Suprapubic skin (tissue), 4 donors: Measurements from ENCODE around the gene PRDM7.

Source experiments
- EP300 ChIP-seq: sonication (generic); formaldehyde crosslinking; IDR thresholded peaks from one replicate; pipeline ENCODE4 v1.6.1; 2017; ENCODE audit warnings: antibody characterized with exemption
- POLR2A ChIP-seq, 2 donors: fragments of 450-650 bp; IDR thresholded peaks; one replicate each; pipeline ENCODE4 v1.6.1; 2017; ENCODE audit warnings: antibody characterized with exemption in 2 of 2, mild to moderate bottlenecking in 2 of 2, moderate library complexity in 2 of 2
- POLR2AphosphoS5 ChIP-seq, 3 donors: sonication (generic); formaldehyde crosslinking; IDR thresholded peaks; one replicate each; pipeline ENCODE4 v1.6.1; 2017; ENCODE audit warnings: antibody characterized with exemption in 3 of 3
- TF ChIP-seq, protein P1 (sequence below), 2 donors: fragments of 200-600 bp in 1 of 2; fragments of 450-650 bp in 1 of 2; sonication (generic) in 1 of 2; IDR thresholded peaks; one replicate each; pipeline ENCODE4 v1.5.1; 2016 to 2019; ENCODE audit warnings: antibody characterized with exemption in 2 of 2, mild to moderate bottlenecking in 1 of 2, moderate library complexity in 1 of 2

DNA sequence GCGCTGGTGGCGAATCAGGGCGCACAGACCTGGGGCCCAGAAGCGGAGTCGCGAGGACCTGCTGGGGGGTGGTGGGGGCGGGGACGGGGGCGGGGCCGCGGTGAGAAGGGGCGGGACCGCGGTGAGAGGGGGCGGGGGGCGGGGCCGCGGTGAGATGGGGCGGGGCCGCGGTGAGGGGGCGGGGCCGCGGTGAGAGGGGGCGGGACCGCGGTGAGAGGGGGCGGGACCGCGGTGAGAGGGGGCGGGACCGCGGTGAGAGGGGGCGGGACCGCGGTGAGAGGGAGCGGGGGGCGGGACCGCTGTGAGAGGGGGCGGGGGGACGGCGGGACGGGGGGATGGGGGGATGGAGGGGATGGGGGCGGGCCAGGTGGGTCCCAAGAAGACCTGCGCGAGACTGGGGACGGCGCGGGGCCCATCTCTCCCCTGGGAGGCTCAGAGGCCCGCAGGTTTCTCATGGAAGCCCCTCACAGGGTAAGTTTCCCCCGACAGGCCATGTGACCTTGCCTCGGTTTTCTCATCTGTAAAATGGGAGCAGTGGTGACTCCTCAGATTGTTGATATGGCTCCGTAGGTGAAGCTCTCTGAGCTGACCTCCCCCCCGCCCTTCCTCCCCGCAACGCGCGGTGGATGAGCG is 29.3 kb downstream of the PRDM7 start:
- TF ChIP-seq, protein P1, sequence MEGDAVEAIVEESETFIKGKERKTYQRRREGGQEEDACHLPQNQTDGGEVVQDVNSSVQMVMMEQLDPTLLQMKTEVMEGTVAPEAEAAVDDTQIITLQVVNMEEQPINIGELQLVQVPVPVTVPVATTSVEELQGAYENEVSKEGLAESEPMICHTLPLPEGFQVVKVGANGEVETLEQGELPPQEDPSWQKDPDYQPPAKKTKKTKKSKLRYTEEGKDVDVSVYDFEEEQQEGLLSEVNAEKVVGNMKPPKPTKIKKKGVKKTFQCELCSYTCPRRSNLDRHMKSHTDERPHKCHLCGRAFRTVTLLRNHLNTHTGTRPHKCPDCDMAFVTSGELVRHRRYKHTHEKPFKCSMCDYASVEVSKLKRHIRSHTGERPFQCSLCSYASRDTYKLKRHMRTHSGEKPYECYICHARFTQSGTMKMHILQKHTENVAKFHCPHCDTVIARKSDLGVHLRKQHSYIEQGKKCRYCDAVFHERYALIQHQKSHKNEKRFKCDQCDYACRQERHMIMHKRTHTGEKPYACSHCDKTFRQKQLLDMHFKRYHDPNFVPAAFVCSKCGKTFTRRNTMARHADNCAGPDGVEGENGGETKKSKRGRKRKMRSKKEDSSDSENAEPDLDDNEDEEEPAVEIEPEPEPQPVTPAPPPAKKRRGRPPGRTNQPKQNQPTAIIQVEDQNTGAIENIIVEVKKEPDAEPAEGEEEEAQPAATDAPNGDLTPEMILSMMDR (IDR thresholded peaks at IDR 0.05): no peak
- TF ChIP-seq POLR2A (IDR thresholded peaks at IDR 0.05): no peak
- no peak for TF ChIP-seq POLR2AphosphoS5 (IDR thresholded peaks at IDR 0.05)
- no peak for TF ChIP-seq EP300
